GM23338 (cell line): ENCODE results near the gene AEBP2. TPM values are rescaled to one million over a fixed set of nuclear protein-coding genes. Genes with fewer than 3 reads are reported as not detected.

Source experiments
- ATAC-seq: fragments of 200-7000 bp; cut with Tn5 transposase; 3 replicates; pipeline ENCODE4 v1.9.1; 2020
- DNase-seq: peaks from one replicate; pipeline ENCODE4 v3.0.0-alpha.2; 2015; ENCODE audit warnings: low spot score
- H2AFZ ChIP-seq: fragments of 200-600 bp; sonication (generic); 2 replicates; pipeline ENCODE4 v1.8.0; 2016; ENCODE audit warnings: antibody characterized with exemption, mild to moderate bottlenecking, moderate library complexity
- H3F3A ChIP-seq: fragments of 200-600 bp; sonication (generic); replicated peaks from 2 replicates; pipeline ENCODE4 v1.8.0; 2017; ENCODE audit warnings: antibody characterized with exemption, mixed run types, low read depth
- H3K27ac ChIP-seq: fragments of 200-600 bp; sonication (generic); 2 replicates; pipeline ENCODE4 v1.6.1; 2016; ENCODE audit warnings: low read depth
- H3K27me3 ChIP-seq: fragments of 200-600 bp; sonication (generic); 2 replicates; pipeline ENCODE4 v1.8.0; 2016; ENCODE audit warnings: mild to moderate bottlenecking, mixed run types, moderate library complexity; ENCODE audit not compliant: insufficient read depth
- H3K36me3 ChIP-seq: fragments of 200-600 bp; sonication (generic); 2 replicates; pipeline ENCODE4 v1.8.0; 2016; ENCODE audit warnings: mild to moderate bottlenecking; ENCODE audit not compliant: insufficient read depth
- H3K4me1 ChIP-seq: fragments of 200-600 bp; sonication (generic); 2 replicates; pipeline ENCODE4 v1.8.0; 2016; ENCODE audit warnings: mild to moderate bottlenecking, moderate library complexity; ENCODE audit not compliant: insufficient read depth
- H3K4me2 ChIP-seq: fragments of 200-600 bp; sonication (generic); 2 replicates; pipeline ENCODE4 v1.7.1; 2017; ENCODE audit warnings: mixed run types
- H3K4me3 ChIP-seq: fragments of 200-600 bp; sonication (generic); 2 replicates; pipeline ENCODE4 v1.6.1; 2016; ENCODE audit warnings: mixed run types
- H3K79me2 ChIP-seq: fragments of 200-600 bp; sonication (generic); replicated peaks from 2 replicates; pipeline ENCODE4 v1.8.0; 2017; ENCODE audit warnings: mild to moderate bottlenecking; ENCODE audit not compliant: insufficient read depth
- H3K9me2 ChIP-seq: fragments of 200-600 bp; sonication (generic); 2 replicates; pipeline ENCODE4 v1.8.0; 2017; ENCODE audit not compliant: insufficient read depth
- H4K20me1 ChIP-seq: fragments of 200-600 bp; sonication (generic); replicated peaks from 2 replicates; pipeline ENCODE4 v1.8.0; 2017; ENCODE audit warnings: mild to moderate bottlenecking; ENCODE audit not compliant: insufficient read depth
- H3K27ac Mint-ChIP-seq: 2 replicates; pipeline ENCODE4 v1.8.0; 2020; ENCODE audit warnings: inconsistent platforms, mild to moderate bottlenecking, moderate library complexity, mixed read lengths
- H3K27me3 Mint-ChIP-seq: 3 replicates; pipeline ENCODE4 v1.8.0; 2022; ENCODE audit warnings: low read depth, mild to moderate bottlenecking, moderate library complexity, mixed read lengths, inconsistent platforms; ENCODE audit not compliant: insufficient read depth, poor library complexity
- H3K36me3 Mint-ChIP-seq: 3 replicates; pipeline ENCODE4 v1.8.0; 2021; ENCODE audit warnings: low read depth, mild to moderate bottlenecking, inconsistent platforms, moderate library complexity, mixed read lengths
- H3K4me1 Mint-ChIP-seq: 3 replicates; pipeline ENCODE4 v1.8.0; 2020; ENCODE audit warnings: mild to moderate bottlenecking, inconsistent platforms, mixed read lengths
- H3K4me3 Mint-ChIP-seq: 3 replicates; pipeline ENCODE4 v1.8.0; 2021; ENCODE audit warnings: moderate library complexity, mild to moderate bottlenecking, inconsistent platforms, mixed read lengths
- H3K9me3 Mint-ChIP-seq: 3 replicates; pipeline ENCODE4 v1.8.0; 2020; ENCODE audit warnings: moderate library complexity, mild to moderate bottlenecking, inconsistent platforms, mixed read lengths
- CREB1 ChIP-seq: fragments of 250-450 bp; sonication (Bioruptor Pico); IDR thresholded peaks from 2 replicates; pipeline ENCODE4 v1.5.0; 2020; ENCODE audit warnings: low read depth, mild to moderate bottlenecking, moderate library complexity
- EZH2 ChIP-seq: fragments of 200-600 bp; sonication (generic); IDR thresholded peaks from one replicate; pipeline ENCODE4 v1.8.0; 2017; ENCODE audit warnings: antibody characterized with exemption, mild to moderate bottlenecking, low read depth; ENCODE audit not compliant: unreplicated experiment
- EZH2phosphoT487 ChIP-seq: fragments of 200-600 bp; sonication (generic); IDR thresholded peaks from one replicate; pipeline ENCODE4 v1.8.1; 2018; ENCODE audit warnings: antibody characterized with exemption; ENCODE audit not compliant: unreplicated experiment
- JUNB ChIP-seq: IDR thresholded peaks from one replicate; pipeline ENCODE4 v1.6.1; 2016; ENCODE audit warnings: antibody characterized with exemption; ENCODE audit not compliant: unreplicated experiment
- NANOG ChIP-seq: IDR thresholded peaks from 2 replicates; pipeline ENCODE4 v1.6.1; 2016; ENCODE audit warnings: antibody characterized with exemption, borderline replicate concordance
- POLR2AphosphoS5 ChIP-seq: IDR thresholded peaks from 2 replicates; pipeline ENCODE4 v1.6.1; 2016; ENCODE audit warnings: antibody characterized with exemption, low read depth
- STAT1 ChIP-seq: IDR thresholded peaks from one replicate; pipeline ENCODE4 v1.6.1; 2016; ENCODE audit warnings: antibody characterized with exemption; ENCODE audit not compliant: unreplicated experiment
- ZNF114 ChIP-seq: fragments of 250-450 bp; sonication (Bioruptor Pico); IDR thresholded peaks from 2 replicates; pipeline ENCODE4 v1.5.0; 2020; ENCODE audit warnings: mild to moderate bottlenecking, moderate library complexity
- ZNF331 ChIP-seq: fragments of 250-450 bp; sonication (Bioruptor Pico); IDR thresholded peaks from 2 replicates; pipeline ENCODE4 v1.5.0; 2020; ENCODE audit warnings: low read depth, mild to moderate bottlenecking, moderate library complexity
- polyA plus RNA-seq: library from polyadenylated mRNA; unstranded; fragments of >200 nt; fragmentation: Nextera tagmentation; extraction: Ambion mirVana; gene quantifications from 2 replicates; pipeline ENCODE4 v1.2.1, GENCODE V29; 2016
- total RNA-seq: library from RNA; depleted of rRNA; stranded (reverse); fragments of >200 nt; shearing (Covaris generic); gene quantifications from 2 replicates; pipeline ENCODE4 v1.2.3, GENCODE V29; 2014
- TF ChIP-seq, protein P1 (sequence below): IDR thresholded peaks from one replicate; pipeline ENCODE4 v1.6.1; 2018; ENCODE audit warnings: antibody characterized with exemption; ENCODE audit not compliant: unreplicated experiment
- TF ChIP-seq, protein P2 (sequence below): IDR thresholded peaks from 2 replicates; pipeline ENCODE4 v1.6.1; 2016; ENCODE audit warnings: antibody characterized with exemption
- TF ChIP-seq, protein P3 (sequence below), 2 experiments: fragments of 200-600 bp in 1 of 2; sonication (generic) in 1 of 2; conservative IDR thresholded peaks; 2 replicates each; pipeline versions ENCODE4 v1.5.1 to v1.6.1; 2016 to 2017; ENCODE audit warnings: antibody characterized with exemption in 2 of 2, low read depth in 2 of 2, mild to moderate bottlenecking in 2 of 2, moderate library complexity in 1 of 2
- TF ChIP-seq, protein P4 (sequence below): fragments of 250-450 bp; sonication (Bioruptor Pico); IDR thresholded peaks from 2 replicates; pipeline ENCODE4 v1.5.0; 2020; ENCODE audit warnings: mild to moderate bottlenecking, moderate library complexity

Gene AEBP2
- total and polyA plus RNA-seq, 2 experiments from 2014 or later: 39.3 to 48.1 TPM

DNA sequence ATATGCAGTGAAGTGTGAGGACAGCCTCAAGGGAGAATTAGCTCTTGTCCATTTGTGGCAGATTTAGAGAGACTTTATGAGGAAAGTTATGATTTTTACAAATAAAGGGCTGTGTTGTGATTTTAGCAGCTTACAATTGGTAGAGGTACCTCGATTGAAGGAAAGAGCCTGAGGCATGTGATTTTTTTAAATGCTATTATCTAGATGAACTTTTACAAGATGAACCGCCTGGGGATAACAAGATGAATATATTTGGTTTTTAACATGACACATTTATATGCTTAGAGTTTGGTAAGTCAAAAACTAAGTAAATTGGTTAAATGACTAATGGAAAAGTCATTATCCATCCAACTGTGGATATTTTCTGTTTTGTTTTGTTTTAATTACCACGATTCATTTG, 52.6 kb downstream of the AEBP2 start:
- H3K27ac Mint-ChIP-seq: no peak overlapping the region; the same call in 1 of the 2 replicates
- no peak overlapping the region for H3K4me3 Mint-ChIP-seq

More for the DNA sequence above, 52.6 kb downstream of the AEBP2 start:
- H3K27me3 ChIP-seq: no peaks in the 10 kb centered on the region
- H3K79me2 ChIP-seq: peaks cover 71% of the 10 kb centered on the region
- H3K9me3 Mint-ChIP-seq: no peaks in the 10 kb centered on the region
- no peak overlapping the region for H2AFZ ChIP-seq
- DNase-seq: no peak
- H3K4me3 ChIP-seq: no peak overlapping the region
- peaks cover 6% of the 10 kb centered on the region for H3K27me3 Mint-ChIP-seq
- H3F3A ChIP-seq: 0 out of 2 replicates have a peak, but pooled peaks cover 6% of the 10 kb centered on the region
- ATAC-seq: no peak
- H3K4me2 ChIP-seq: no peak overlapping the region
- no peaks in the 10 kb centered on the region for H3K9me2 ChIP-seq
- peaks cover 49% of the 10 kb centered on the region for H3K36me3 Mint-ChIP-seq
- peaks cover 16% of the 10 kb centered on the region for H4K20me1 ChIP-seq
- H3K4me1 Mint-ChIP-seq: peaks cover 35% of the 10 kb centered on the region
- peaks cover 35% of the 10 kb centered on the region for H3K4me1 ChIP-seq
- H3K36me3 ChIP-seq: peaks cover 5% of the 10 kb centered on the region; the same call in 1 of the 2 replicates
- no peak for TF ChIP-seq POLR2AphosphoS5
- no peak for TF ChIP-seq ZNF114
- TF ChIP-seq EZH2: no peak
- TF ChIP-seq, protein P1, sequence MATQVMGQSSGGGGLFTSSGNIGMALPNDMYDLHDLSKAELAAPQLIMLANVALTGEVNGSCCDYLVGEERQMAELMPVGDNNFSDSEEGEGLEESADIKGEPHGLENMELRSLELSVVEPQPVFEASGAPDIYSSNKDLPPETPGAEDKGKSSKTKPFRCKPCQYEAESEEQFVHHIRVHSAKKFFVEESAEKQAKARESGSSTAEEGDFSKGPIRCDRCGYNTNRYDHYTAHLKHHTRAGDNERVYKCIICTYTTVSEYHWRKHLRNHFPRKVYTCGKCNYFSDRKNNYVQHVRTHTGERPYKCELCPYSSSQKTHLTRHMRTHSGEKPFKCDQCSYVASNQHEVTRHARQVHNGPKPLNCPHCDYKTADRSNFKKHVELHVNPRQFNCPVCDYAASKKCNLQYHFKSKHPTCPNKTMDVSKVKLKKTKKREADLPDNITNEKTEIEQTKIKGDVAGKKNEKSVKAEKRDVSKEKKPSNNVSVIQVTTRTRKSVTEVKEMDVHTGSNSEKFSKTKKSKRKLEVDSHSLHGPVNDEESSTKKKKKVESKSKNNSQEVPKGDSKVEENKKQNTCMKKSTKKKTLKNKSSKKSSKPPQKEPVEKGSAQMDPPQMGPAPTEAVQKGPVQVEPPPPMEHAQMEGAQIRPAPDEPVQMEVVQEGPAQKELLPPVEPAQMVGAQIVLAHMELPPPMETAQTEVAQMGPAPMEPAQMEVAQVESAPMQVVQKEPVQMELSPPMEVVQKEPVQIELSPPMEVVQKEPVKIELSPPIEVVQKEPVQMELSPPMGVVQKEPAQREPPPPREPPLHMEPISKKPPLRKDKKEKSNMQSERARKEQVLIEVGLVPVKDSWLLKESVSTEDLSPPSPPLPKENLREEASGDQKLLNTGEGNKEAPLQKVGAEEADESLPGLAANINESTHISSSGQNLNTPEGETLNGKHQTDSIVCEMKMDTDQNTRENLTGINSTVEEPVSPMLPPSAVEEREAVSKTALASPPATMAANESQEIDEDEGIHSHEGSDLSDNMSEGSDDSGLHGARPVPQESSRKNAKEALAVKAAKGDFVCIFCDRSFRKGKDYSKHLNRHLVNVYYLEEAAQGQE: no peak
- TF ChIP-seq EZH2phosphoT487: no peak
- no peak for TF ChIP-seq CREB1 (CRISPR knock-in tag)
- TF ChIP-seq, protein P2, sequence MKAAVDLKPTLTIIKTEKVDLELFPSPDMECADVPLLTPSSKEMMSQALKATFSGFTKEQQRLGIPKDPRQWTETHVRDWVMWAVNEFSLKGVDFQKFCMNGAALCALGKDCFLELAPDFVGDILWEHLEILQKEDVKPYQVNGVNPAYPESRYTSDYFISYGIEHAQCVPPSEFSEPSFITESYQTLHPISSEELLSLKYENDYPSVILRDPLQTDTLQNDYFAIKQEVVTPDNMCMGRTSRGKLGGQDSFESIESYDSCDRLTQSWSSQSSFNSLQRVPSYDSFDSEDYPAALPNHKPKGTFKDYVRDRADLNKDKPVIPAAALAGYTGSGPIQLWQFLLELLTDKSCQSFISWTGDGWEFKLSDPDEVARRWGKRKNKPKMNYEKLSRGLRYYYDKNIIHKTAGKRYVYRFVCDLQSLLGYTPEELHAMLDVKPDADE: no peak
- no peak for TF ChIP-seq STAT1
- TF ChIP-seq ZNF331 (CRISPR knock-in tag): no peak
- no peak for TF ChIP-seq JUNB
- TF ChIP-seq, protein P3, sequence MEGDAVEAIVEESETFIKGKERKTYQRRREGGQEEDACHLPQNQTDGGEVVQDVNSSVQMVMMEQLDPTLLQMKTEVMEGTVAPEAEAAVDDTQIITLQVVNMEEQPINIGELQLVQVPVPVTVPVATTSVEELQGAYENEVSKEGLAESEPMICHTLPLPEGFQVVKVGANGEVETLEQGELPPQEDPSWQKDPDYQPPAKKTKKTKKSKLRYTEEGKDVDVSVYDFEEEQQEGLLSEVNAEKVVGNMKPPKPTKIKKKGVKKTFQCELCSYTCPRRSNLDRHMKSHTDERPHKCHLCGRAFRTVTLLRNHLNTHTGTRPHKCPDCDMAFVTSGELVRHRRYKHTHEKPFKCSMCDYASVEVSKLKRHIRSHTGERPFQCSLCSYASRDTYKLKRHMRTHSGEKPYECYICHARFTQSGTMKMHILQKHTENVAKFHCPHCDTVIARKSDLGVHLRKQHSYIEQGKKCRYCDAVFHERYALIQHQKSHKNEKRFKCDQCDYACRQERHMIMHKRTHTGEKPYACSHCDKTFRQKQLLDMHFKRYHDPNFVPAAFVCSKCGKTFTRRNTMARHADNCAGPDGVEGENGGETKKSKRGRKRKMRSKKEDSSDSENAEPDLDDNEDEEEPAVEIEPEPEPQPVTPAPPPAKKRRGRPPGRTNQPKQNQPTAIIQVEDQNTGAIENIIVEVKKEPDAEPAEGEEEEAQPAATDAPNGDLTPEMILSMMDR (conservative IDR thresholded peaks at IDR 0.05; ENCODE audit: low read depth in 2 of 2): no peak
- TF ChIP-seq, protein P4, sequence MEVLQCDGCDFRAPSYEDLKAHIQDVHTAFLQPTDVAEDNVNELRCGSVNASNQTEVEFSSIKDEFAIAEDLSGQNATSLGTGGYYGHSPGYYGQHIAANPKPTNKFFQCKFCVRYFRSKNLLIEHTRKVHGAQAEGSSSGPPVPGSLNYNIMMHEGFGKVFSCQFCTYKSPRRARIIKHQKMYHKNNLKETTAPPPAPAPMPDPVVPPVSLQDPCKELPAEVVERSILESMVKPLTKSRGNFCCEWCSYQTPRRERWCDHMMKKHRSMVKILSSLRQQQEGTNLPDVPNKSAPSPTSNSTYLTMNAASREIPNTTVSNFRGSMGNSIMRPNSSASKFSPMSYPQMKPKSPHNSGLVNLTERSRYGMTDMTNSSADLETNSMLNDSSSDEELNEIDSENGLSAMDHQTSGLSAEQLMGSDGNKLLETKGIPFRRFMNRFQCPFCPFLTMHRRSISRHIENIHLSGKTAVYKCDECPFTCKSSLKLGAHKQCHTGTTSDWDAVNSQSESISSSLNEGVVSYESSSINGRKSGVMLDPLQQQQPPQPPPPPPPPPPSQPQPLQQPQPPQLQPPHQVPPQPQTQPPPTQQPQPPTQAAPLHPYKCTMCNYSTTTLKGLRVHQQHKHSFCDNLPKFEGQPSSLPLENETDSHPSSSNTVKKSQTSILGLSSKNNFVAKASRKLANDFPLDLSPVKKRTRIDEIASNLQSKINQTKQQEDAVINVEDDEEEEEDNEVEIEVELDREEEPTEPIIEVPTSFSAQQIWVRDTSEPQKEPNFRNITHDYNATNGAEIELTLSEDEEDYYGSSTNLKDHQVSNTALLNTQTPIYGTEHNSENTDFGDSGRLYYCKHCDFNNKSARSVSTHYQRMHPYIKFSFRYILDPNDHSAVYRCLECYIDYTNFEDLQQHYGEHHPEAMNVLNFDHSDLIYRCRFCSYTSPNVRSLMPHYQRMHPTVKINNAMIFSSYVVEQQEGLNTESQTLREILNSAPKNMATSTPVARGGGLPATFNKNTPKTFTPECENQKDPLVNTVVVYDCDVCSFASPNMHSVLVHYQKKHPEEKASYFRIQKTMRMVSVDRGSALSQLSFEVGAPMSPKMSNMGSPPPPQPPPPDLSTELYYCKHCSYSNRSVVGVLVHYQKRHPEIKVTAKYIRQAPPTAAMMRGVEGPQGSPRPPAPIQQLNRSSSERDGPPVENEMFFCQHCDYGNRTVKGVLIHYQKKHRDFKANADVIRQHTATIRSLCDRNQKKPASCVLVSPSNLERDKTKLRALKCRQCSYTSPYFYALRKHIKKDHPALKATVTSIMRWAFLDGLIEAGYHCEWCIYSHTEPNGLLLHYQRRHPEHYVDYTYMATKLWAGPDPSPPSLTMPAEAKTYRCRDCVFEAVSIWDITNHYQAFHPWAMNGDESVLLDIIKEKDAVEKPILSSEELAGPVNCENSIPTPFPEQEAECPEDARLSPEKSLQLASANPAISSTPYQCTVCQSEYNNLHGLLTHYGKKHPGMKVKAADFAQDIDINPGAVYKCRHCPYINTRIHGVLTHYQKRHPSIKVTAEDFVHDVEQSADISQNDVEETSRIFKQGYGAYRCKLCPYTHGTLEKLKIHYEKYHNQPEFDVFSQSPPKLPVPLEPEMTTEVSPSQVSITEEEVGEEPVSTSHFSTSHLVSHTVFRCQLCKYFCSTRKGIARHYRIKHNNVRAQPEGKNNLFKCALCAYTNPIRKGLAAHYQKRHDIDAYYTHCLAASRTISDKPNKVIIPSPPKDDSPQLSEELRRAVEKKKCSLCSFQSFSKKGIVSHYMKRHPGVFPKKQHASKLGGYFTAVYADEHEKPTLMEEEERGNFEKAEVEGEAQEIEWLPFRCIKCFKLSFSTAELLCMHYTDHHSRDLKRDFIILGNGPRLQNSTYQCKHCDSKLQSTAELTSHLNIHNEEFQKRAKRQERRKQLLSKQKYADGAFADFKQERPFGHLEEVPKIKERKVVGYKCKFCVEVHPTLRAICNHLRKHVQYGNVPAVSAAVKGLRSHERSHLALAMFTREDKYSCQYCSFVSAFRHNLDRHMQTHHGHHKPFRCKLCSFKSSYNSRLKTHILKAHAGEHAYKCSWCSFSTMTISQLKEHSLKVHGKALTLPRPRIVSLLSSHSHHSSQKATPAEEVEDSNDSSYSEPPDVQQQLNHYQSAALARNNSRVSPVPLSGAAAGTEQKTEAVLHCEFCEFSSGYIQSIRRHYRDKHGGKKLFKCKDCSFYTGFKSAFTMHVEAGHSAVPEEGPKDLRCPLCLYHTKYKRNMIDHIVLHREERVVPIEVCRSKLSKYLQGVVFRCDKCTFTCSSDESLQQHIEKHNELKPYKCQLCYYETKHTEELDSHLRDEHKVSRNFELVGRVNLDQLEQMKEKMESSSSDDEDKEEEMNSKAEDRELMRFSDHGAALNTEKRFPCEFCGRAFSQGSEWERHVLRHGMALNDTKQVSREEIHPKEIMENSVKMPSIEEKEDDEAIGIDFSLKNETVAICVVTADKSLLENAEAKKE (CRISPR knock-in tag): no peak
- no peak for TF ChIP-seq NANOG
- no peak overlapping the region for H3K27ac ChIP-seq
